PC-3 (cell line): ENCODE data around the gene TTC1.

ENCODE experiments used
- EZH2 ChIP-seq: fragments of 300-600 bp; sonication (generic); IDR thresholded peaks from one replicate; pipeline ENCODE4 v1.6.1; 2017; ENCODE audit warnings: antibody characterized with exemption, mild to moderate bottlenecking, low read length; ENCODE audit not compliant: unreplicated experiment
- EZH2phosphoT487 ChIP-seq: fragments of 300-600 bp; sonication (generic); IDR thresholded peaks from 2 replicates; pipeline ENCODE4 v1.6.1; 2018; ENCODE audit warnings: mild to moderate bottlenecking, antibody characterized with exemption, low read length, borderline replicate concordance
- TF ChIP-seq, protein P1 (sequence below): fragments of 300-600 bp; sonication (generic); conservative IDR thresholded peaks from 2 replicates; pipeline ENCODE4 v1.5.1; 2017; ENCODE audit warnings: antibody characterized with exemption, low read depth, mild to moderate bottlenecking, low read length

GRCh38 chr5:160020266-160020770 is 11.4 kb downstream of the TTC1 start:
- TF ChIP-seq, protein P1, sequence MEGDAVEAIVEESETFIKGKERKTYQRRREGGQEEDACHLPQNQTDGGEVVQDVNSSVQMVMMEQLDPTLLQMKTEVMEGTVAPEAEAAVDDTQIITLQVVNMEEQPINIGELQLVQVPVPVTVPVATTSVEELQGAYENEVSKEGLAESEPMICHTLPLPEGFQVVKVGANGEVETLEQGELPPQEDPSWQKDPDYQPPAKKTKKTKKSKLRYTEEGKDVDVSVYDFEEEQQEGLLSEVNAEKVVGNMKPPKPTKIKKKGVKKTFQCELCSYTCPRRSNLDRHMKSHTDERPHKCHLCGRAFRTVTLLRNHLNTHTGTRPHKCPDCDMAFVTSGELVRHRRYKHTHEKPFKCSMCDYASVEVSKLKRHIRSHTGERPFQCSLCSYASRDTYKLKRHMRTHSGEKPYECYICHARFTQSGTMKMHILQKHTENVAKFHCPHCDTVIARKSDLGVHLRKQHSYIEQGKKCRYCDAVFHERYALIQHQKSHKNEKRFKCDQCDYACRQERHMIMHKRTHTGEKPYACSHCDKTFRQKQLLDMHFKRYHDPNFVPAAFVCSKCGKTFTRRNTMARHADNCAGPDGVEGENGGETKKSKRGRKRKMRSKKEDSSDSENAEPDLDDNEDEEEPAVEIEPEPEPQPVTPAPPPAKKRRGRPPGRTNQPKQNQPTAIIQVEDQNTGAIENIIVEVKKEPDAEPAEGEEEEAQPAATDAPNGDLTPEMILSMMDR, result no peak
- no peak for TF ChIP-seq EZH2
- no peak for TF ChIP-seq EZH2phosphoT487
